ENCODE data around the gene AMY2B.

DNA sequence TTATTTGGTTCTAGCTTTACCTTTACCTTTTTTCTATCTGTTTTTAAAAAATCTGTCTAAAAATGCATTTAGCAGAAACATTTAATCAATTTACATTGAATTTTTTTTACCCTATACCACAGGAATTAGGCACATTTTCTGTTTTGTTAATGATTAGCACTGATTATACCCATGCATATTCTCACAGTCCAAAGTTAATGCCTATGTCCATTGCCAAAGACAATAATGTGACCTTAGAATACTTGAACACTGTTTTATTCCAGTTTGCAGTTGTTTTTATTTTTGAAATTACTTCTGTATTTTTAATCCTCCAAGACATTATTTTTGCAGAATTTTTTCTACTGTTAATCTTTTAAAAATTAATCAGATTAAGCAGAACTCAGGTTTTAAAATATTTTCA is 11.0 kb upstream of the AMY2B start:
- TF ChIP-seq ZBTB49 (CRISPR knock-in tag; IDR thresholded peaks at IDR 0.05; ENCODE audit: borderline replicate concordance) (no peak), REST (IDR thresholded peaks at IDR 0.05; ENCODE audit: borderline replicate concordance in 1 of 2, low read depth in 1 of 2, low read length in 2 of 2) (no peak)
- TF ChIP-seq, protein P1, sequence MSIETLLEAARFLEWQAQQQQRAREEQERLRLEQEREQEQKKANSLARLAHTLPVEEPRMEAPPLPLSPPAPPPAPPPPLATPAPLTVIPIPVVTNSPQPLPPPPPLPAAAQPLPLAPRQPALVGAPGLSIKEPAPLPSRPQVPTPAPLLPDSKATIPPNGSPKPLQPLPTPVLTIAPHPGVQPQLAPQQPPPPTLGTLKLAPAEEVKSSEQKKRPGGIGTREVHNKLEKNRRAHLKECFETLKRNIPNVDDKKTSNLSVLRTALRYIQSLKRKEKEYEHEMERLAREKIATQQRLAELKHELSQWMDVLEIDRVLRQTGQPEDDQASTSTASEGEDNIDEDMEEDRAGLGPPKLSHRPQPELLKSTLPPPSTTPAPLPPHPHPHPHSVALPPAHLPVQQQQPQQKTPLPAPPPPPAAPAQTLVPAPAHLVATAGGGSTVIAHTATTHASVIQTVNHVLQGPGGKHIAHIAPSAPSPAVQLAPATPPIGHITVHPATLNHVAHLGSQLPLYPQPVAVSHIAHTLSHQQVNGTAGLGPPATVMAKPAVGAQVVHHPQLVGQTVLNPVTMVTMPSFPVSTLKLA (IDR thresholded peaks at IDR 0.05): no peak

Data from HepG2 (cell line).